Prostate gland (tissue), 2 donors: ENCODE data around the gene TCERG1.

Source experiments
- POLR2A ChIP-seq: fragments of 450-650 bp; IDR thresholded peaks from one replicate; pipeline ENCODE4 v1.6.1; 2016; ENCODE audit warnings: antibody characterized with exemption, mild to moderate bottlenecking
- TF ChIP-seq, protein P1 (sequence below), 4 experiments: fragments of 200-600 bp in 2 of 4; fragments of 450-650 bp in 2 of 4; sonication (generic) in 2 of 4; IDR thresholded peaks; 1 replicate in 3 of 4; 2 replicates in 1 of 4; pipeline ENCODE4 v1.5.1; 2016 to 2019; ENCODE audit warnings: antibody characterized with exemption in 4 of 4, mild to moderate bottlenecking in 2 of 4, moderate library complexity in 2 of 4

- TF ChIP-seq, protein P1, sequence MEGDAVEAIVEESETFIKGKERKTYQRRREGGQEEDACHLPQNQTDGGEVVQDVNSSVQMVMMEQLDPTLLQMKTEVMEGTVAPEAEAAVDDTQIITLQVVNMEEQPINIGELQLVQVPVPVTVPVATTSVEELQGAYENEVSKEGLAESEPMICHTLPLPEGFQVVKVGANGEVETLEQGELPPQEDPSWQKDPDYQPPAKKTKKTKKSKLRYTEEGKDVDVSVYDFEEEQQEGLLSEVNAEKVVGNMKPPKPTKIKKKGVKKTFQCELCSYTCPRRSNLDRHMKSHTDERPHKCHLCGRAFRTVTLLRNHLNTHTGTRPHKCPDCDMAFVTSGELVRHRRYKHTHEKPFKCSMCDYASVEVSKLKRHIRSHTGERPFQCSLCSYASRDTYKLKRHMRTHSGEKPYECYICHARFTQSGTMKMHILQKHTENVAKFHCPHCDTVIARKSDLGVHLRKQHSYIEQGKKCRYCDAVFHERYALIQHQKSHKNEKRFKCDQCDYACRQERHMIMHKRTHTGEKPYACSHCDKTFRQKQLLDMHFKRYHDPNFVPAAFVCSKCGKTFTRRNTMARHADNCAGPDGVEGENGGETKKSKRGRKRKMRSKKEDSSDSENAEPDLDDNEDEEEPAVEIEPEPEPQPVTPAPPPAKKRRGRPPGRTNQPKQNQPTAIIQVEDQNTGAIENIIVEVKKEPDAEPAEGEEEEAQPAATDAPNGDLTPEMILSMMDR (IDR thresholded peaks at IDR 0.05) = no peak
- TF ChIP-seq POLR2A = no peak
These were observed 27.4 kb upstream of the TCERG1 start for GRCh38 chr5:146419696-146420095.
